WTC11 (cell line): ENCODE results near the gene FCN3.
A peak's percentile ranks its signal among the peaks of the same experiment; 100 is the strongest.

Experiments
- JUN ChIP-seq: sonication (generic); formaldehyde crosslinking; IDR thresholded peaks from 2 replicates; pipeline ENCODE4 v1.8.0; 2023; ENCODE audit warnings: mild to moderate bottlenecking, missing genetic modification reagents
- MXD4 ChIP-seq: fragments of 250-450 bp; sonication (Bioruptor Pico); IDR thresholded peaks from 2 replicates; pipeline ENCODE4 v1.8.0; 2021; ENCODE audit warnings: mild to moderate bottlenecking, moderate library complexity, borderline replicate concordance
- NFATC4 ChIP-seq: fragments of 250-450 bp; sonication (Bioruptor Pico); IDR thresholded peaks from 2 replicates; pipeline ENCODE4 v1.9.0; 2021; ENCODE audit warnings: mild to moderate bottlenecking
- NR2C2 ChIP-seq: sonication (generic); formaldehyde crosslinking; IDR thresholded peaks from 2 replicates; pipeline ENCODE4 v1.8.0; 2022; ENCODE audit warnings: mild to moderate bottlenecking, missing genetic modification reagents
- ZNF121 ChIP-seq: sonication (generic); formaldehyde crosslinking; IDR thresholded peaks from 2 replicates; pipeline ENCODE4 v1.8.0; 2023; ENCODE audit warnings: missing genetic modification reagents
- ZNF396 ChIP-seq: fragments of 250-450 bp; sonication (Bioruptor Pico); IDR thresholded peaks from 2 replicates; pipeline ENCODE4 v1.8.0; 2021; ENCODE audit warnings: mild to moderate bottlenecking, moderate library complexity, borderline replicate concordance
- TF ChIP-seq, protein P1 (sequence below): fragments of 200-600 bp; IDR thresholded peaks from 2 replicates; pipeline ENCODE4 v1.8.0; 2022; ENCODE audit warnings: antibody characterized with exemption
- TF ChIP-seq, protein P2 (sequence below): sonication (generic); formaldehyde crosslinking; IDR thresholded peaks from 2 replicates; pipeline ENCODE4 v1.8.0; 2022; ENCODE audit warnings: mild to moderate bottlenecking, missing genetic modification reagents
- TF ChIP-seq, protein P3 (sequence below): sonication (generic); formaldehyde crosslinking; IDR thresholded peaks from 2 replicates; pipeline ENCODE4 v1.8.0; 2022; ENCODE audit warnings: mild to moderate bottlenecking, missing genetic modification reagents
- TF ChIP-seq, protein P4 (sequence below): sonication (generic); formaldehyde crosslinking; IDR thresholded peaks from 2 replicates; pipeline ENCODE4 v1.8.1; 2023; ENCODE audit warnings: mild to moderate bottlenecking, missing genetic modification reagents
- TF ChIP-seq, protein P5 (sequence below): sonication (generic); formaldehyde crosslinking; IDR thresholded peaks from 2 replicates; pipeline ENCODE4 v1.8.1; 2022; ENCODE audit warnings: missing genetic modification reagents, borderline replicate concordance
- TF ChIP-seq, protein P6 (sequence below): sonication (generic); formaldehyde crosslinking; IDR thresholded peaks from 2 replicates; pipeline ENCODE4 v1.8.0; 2022; ENCODE audit warnings: missing genetic modification reagents
- TF ChIP-seq, protein P7 (sequence below): sonication (generic); formaldehyde crosslinking; conservative IDR thresholded peaks from 2 replicates; pipeline ENCODE4 v1.8.1; 2022; ENCODE audit warnings: mild to moderate bottlenecking, missing genetic modification reagents

DNA sequence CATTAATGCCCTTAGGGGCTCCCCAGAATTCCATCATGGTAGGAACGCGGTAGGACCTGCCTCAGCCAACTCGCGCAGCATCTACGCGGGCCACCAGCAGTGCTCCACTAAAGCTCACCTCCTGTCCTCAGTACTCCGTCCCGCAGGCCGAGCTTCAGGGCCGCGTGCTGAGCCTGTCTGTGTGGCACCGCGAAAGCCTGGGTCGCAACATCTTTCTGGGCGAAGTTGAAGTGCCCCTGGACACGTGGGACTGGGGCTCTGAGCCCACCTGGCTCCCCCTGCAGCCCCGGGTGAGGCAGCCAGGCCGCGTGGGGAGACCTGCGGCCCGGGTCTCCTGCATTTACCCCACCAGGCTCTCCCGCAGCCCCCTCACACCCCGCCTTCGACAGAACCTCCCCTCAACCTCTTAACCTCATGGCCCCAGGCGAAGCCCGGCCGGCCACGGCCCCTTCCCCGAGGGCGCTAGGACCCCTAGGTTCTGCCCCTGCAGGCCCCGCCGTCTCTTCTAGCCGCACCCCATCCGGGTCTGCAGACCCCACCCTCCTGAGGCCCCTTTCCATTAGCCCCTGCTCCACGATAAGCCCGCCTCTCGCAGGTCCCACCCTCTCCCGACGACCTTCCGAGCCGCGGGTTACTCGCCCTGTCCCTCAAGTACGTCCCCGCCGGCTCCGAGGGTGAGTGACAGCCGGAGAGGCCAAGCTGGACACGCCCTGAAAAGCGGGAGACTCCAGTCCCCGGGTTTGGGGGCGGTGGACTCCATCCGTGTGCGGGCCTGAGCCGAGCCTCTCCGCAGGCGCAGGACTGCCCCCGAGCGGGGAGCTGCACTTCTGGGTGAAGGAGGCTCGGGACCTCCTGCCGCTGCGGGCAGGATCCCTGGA lies 23.7 kb downstream of the FCN3 start:
- TF ChIP-seq, protein P1, sequence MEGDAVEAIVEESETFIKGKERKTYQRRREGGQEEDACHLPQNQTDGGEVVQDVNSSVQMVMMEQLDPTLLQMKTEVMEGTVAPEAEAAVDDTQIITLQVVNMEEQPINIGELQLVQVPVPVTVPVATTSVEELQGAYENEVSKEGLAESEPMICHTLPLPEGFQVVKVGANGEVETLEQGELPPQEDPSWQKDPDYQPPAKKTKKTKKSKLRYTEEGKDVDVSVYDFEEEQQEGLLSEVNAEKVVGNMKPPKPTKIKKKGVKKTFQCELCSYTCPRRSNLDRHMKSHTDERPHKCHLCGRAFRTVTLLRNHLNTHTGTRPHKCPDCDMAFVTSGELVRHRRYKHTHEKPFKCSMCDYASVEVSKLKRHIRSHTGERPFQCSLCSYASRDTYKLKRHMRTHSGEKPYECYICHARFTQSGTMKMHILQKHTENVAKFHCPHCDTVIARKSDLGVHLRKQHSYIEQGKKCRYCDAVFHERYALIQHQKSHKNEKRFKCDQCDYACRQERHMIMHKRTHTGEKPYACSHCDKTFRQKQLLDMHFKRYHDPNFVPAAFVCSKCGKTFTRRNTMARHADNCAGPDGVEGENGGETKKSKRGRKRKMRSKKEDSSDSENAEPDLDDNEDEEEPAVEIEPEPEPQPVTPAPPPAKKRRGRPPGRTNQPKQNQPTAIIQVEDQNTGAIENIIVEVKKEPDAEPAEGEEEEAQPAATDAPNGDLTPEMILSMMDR, result no peak
- TF ChIP-seq, protein P2, sequence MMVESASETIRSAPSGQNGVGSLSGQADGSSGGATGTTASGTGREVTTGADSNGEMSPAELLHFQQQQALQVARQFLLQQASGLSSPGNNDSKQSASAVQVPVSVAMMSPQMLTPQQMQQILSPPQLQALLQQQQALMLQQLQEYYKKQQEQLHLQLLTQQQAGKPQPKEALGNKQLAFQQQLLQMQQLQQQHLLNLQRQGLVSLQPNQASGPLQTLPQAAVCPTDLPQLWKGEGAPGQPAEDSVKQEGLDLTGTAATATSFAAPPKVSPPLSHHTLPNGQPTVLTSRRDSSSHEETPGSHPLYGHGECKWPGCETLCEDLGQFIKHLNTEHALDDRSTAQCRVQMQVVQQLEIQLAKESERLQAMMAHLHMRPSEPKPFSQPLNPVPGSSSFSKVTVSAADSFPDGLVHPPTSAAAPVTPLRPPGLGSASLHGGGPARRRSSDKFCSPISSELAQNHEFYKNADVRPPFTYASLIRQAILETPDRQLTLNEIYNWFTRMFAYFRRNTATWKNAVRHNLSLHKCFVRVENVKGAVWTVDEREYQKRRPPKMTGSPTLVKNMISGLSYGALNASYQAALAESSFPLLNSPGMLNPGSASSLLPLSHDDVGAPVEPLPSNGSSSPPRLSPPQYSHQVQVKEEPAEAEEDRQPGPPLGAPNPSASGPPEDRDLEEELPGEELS, result no peak; the same call in none of the 2 replicates
- TF ChIP-seq, protein P3, sequence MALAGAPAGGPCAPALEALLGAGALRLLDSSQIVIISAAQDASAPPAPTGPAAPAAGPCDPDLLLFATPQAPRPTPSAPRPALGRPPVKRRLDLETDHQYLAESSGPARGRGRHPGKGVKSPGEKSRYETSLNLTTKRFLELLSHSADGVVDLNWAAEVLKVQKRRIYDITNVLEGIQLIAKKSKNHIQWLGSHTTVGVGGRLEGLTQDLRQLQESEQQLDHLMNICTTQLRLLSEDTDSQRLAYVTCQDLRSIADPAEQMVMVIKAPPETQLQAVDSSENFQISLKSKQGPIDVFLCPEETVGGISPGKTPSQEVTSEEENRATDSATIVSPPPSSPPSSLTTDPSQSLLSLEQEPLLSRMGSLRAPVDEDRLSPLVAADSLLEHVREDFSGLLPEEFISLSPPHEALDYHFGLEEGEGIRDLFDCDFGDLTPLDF (CRISPR knock-in tag), result peak; percentile 89
- TF ChIP-seq ZNF396 (no peak), ZNF121 (CRISPR knock-in tag) (no peak), JUN (CRISPR knock-in tag) (peak; percentile 90; the same call in 1 of the 2 replicates), NR2C2 (CRISPR knock-in tag) (peak; percentile 74; the same call in 1 of the 2 replicates), NFATC4 (CRISPR knock-in tag) (no peak), MXD4 (CRISPR knock-in tag) (no peak)
- TF ChIP-seq, protein P4, sequence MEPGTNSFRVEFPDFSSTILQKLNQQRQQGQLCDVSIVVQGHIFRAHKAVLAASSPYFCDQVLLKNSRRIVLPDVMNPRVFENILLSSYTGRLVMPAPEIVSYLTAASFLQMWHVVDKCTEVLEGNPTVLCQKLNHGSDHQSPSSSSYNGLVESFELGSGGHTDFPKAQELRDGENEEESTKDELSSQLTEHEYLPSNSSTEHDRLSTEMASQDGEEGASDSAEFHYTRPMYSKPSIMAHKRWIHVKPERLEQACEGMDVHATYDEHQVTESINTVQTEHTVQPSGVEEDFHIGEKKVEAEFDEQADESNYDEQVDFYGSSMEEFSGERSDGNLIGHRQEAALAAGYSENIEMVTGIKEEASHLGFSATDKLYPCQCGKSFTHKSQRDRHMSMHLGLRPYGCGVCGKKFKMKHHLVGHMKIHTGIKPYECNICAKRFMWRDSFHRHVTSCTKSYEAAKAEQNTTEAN, result peak; percentile 20; the same call in 1 of the 2 replicates
- TF ChIP-seq, protein P5, sequence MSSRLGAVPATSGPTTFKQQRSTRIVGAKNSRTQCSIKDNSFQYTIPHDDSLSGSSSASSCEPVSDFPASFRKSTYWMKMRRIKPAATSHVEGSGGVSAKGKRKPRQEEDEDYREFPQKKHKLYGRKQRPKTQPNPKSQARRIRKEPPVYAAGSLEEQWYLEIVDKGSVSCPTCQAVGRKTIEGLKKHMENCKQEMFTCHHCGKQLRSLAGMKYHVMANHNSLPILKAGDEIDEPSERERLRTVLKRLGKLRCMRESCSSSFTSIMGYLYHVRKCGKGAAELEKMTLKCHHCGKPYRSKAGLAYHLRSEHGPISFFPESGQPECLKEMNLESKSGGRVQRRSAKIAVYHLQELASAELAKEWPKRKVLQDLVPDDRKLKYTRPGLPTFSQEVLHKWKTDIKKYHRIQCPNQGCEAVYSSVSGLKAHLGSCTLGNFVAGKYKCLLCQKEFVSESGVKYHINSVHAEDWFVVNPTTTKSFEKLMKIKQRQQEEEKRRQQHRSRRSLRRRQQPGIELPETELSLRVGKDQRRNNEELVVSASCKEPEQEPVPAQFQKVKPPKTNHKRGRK (CRISPR knock-in tag), result no peak
- TF ChIP-seq, protein P6, sequence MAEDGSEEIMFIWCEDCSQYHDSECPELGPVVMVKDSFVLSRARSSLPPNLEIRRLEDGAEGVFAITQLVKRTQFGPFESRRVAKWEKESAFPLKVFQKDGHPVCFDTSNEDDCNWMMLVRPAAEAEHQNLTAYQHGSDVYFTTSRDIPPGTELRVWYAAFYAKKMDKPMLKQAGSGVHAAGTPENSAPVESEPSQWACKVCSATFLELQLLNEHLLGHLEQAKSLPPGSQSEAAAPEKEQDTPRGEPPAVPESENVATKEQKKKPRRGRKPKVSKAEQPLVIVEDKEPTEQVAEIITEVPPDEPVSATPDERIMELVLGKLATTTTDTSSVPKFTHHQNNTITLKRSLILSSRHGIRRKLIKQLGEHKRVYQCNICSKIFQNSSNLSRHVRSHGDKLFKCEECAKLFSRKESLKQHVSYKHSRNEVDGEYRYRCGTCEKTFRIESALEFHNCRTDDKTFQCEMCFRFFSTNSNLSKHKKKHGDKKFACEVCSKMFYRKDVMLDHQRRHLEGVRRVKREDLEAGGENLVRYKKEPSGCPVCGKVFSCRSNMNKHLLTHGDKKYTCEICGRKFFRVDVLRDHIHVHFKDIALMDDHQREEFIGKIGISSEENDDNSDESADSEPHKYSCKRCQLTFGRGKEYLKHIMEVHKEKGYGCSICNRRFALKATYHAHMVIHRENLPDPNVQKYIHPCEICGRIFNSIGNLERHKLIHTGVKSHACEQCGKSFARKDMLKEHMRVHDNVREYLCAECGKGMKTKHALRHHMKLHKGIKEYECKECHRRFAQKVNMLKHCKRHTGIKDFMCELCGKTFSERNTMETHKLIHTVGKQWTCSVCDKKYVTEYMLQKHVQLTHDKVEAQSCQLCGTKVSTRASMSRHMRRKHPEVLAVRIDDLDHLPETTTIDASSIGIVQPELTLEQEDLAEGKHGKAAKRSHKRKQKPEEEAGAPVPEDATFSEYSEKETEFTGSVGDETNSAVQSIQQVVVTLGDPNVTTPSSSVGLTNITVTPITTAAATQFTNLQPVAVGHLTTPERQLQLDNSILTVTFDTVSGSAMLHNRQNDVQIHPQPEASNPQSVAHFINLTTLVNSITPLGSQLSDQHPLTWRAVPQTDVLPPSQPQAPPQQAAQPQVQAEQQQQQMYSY (CRISPR knock-in tag), result peak; percentile 84
- TF ChIP-seq, protein P7, sequence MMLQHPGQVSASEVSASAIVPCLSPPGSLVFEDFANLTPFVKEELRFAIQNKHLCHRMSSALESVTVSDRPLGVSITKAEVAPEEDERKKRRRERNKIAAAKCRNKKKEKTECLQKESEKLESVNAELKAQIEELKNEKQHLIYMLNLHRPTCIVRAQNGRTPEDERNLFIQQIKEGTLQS (CRISPR knock-in tag), result 0 out of 2 replicates have a peak, but pooled peaks have one; percentile 65
